Measurements from ENCODE around the gene PMFBP1.

PMFBP1 gene

GRCh38 chr16:72131036-72131435, 40.9 kb downstream of the PMFBP1 start:
- no peak overlapping the region for H3K4me3 ChIP-seq (ENCODE audit: low read depth, low read length)

- H3K4me3 ChIP-seq (ENCODE audit: low read depth, low read length) = no peak overlapping the region
Measured at GRCh38 chr16:72129976-72130656, 41.8 kb downstream of the PMFBP1 start.

- no peak overlapping the region for H3K4me3 ChIP-seq (ENCODE audit: low read depth, low read length)
Measured at GRCh38 chr16:72128701-72129100, 43.3 kb downstream of the PMFBP1 start.

GRCh38 chr16:72126429-72126765, 45.6 kb downstream of the PMFBP1 start:
- no peak overlapping the region for H3K4me3 ChIP-seq (ENCODE audit: low read depth, low read length)

GRCh38 chr16:72125635-72126428, 46.1 kb downstream of the PMFBP1 start:
- no peak overlapping the region for H3K4me3 ChIP-seq (ENCODE audit: low read depth, low read length)

- H3K4me3 ChIP-seq (ENCODE audit: low read depth, low read length) = no peak overlapping the region
Measured at GRCh38 chr16:72124761-72125634, 47.0 kb downstream of the PMFBP1 start.

- H3K4me3 ChIP-seq (ENCODE audit: low read depth, low read length) = no peak overlapping the region
Measured at GRCh38 chr16:72124148-72124547, 47.8 kb downstream of the PMFBP1 start.

- H3K4me3 ChIP-seq (ENCODE audit: low read depth, low read length) = no peak overlapping the region
Measured at GRCh38 chr16:72123426-72123825, 48.5 kb downstream of the PMFBP1 start.

- H3K4me3 ChIP-seq (ENCODE audit: low read depth, low read length) = no peak overlapping the region
Measured at GRCh38 chr16:72122916-72123315, 49.0 kb downstream of the PMFBP1 start.

- H3K4me3 ChIP-seq (ENCODE audit: low read depth, low read length) = no peak overlapping the region
Measured at GRCh38 chr16:72122308-72122707, 49.6 kb downstream of the PMFBP1 start.

- H3K4me3 ChIP-seq (ENCODE audit: low read depth, low read length) = no peak overlapping the region
Measured at GRCh38 chr16:72120026-72120425, 51.9 kb downstream of the PMFBP1 start.

GRCh38 chr16:72113616-72113945, 58.4 kb downstream of the PMFBP1 start:
- H3K4me3 ChIP-seq (ENCODE audit: low read depth, low read length) = no peak overlapping the region

- H3K4me3 ChIP-seq (ENCODE audit: low read depth, low read length) = no peak overlapping the region
Measured at GRCh38 chr16:72112906-72113615, 58.9 kb downstream of the PMFBP1 start.

GRCh38 chr16:72112452-72112792, 59.5 kb downstream of the PMFBP1 start:
- H3K4me3 ChIP-seq (ENCODE audit: low read depth, low read length) = no peak overlapping the region

GRCh38 chr16:72111657-72112451, 60.1 kb downstream of the PMFBP1 start:
- no peak overlapping the region for H3K4me3 ChIP-seq (ENCODE audit: low read depth, low read length)

GRCh38 chr16:72110662-72111615, 61.0 kb downstream of the PMFBP1 start:
- H3K4me3 ChIP-seq (ENCODE audit: low read depth, low read length) = no peak overlapping the region

GRCh38 chr16:72109966-72110530, 61.9 kb downstream of the PMFBP1 start:
- H3K4me3 ChIP-seq (ENCODE audit: low read depth, low read length) = no peak overlapping the region

GRCh38 chr16:72109300-72109699, 62.7 kb downstream of the PMFBP1 start:
- H3K4me3 ChIP-seq (ENCODE audit: low read depth, low read length) = no peak overlapping the region

Measured in iPS-11a (cell line).